GM12878 (cell line): ENCODE results near the gene CNIH1. TPM values are rescaled to one million over a fixed set of nuclear protein-coding genes. Genes with fewer than 3 reads are reported as not detected.
A peak's percentile ranks its signal among the peaks of the same experiment; 100 is the strongest.

Experiments used
- ATF3 ChIP-seq: IDR thresholded peaks from 2 replicates; pipeline ENCODE4 v1.6.1; 2011; ENCODE audit warnings: low read depth, mild to moderate bottlenecking, low read length, moderate library complexity, borderline replicate concordance; ENCODE audit errors: extremely low read depth
- BACH1 ChIP-seq: fragments of 450-650 bp; IDR thresholded peaks from 2 replicates; pipeline ENCODE4 v1.6.1; 2017; ENCODE audit warnings: mild to moderate bottlenecking, borderline replicate concordance
- CHD1 ChIP-seq: IDR thresholded peaks from 2 replicates; pipeline ENCODE4 v1.6.1; 2012; ENCODE audit warnings: low read depth, low read length, improper control_type of control experiment
- CREB1 ChIP-seq: IDR thresholded peaks from 2 replicates; pipeline ENCODE4 v1.6.1; 2012; ENCODE audit warnings: low read depth, mild to moderate bottlenecking, inconsistent platforms
- E4F1 ChIP-seq: fragments of 450-650 bp; IDR thresholded peaks from 2 replicates; pipeline ENCODE4 v1.6.1; 2018; ENCODE audit warnings: borderline replicate concordance, mild to moderate bottlenecking; ENCODE audit not compliant: partially characterized antibody
- FOXK2 ChIP-seq: fragments of 450-650 bp; IDR thresholded peaks from 2 replicates; pipeline ENCODE4 v1.6.1; 2017; ENCODE audit warnings: mild to moderate bottlenecking, moderate library complexity
- FOXM1 ChIP-seq: IDR thresholded peaks from 2 replicates; pipeline ENCODE4 v1.6.1; 2012; ENCODE audit warnings: low read depth, mild to moderate bottlenecking, inconsistent platforms, low read length, moderate library complexity
- HCFC1 ChIP-seq: fragments of 150-350 bp; IDR thresholded peaks from 2 replicates; pipeline ENCODE4 v1.6.1; 2014; ENCODE audit warnings: low read length
- HDGF ChIP-seq: fragments of 450-650 bp; IDR thresholded peaks from 2 replicates; pipeline ENCODE4 v1.6.1; 2016; ENCODE audit warnings: antibody characterized with exemption
- HSF1 ChIP-seq: fragments of 150-350 bp; IDR thresholded peaks from 2 replicates; pipeline ENCODE4 v1.6.1; 2014; ENCODE audit warnings: mild to moderate bottlenecking, low read depth, low read length
- JUNB ChIP-seq: IDR thresholded peaks from 2 replicates; pipeline ENCODE4 v1.6.1; 2016; ENCODE audit warnings: antibody characterized with exemption, mild to moderate bottlenecking
- KAT2A ChIP-seq: conservative IDR thresholded peaks from 2 replicates; pipeline ENCODE4 v1.6.1; 2011; ENCODE audit warnings: low read depth, low read length; ENCODE audit not compliant: control insufficient read depth
- MEF2A ChIP-seq: IDR thresholded peaks from 2 replicates; pipeline ENCODE4 v1.6.1; 2011; ENCODE audit warnings: low read depth, mild to moderate bottlenecking, low read length, moderate library complexity; ENCODE audit not compliant: insufficient read depth
- MEF2B ChIP-seq: fragments of 450-650 bp; IDR thresholded peaks from 2 replicates; pipeline ENCODE4 v1.6.1; 2018; ENCODE audit warnings: mild to moderate bottlenecking, moderate library complexity; ENCODE audit not compliant: partially characterized antibody, poor library complexity, severe bottlenecking
- MLLT1 ChIP-seq: fragments of 450-650 bp; IDR thresholded peaks from 2 replicates; pipeline ENCODE4 v1.6.1; 2016; ENCODE audit warnings: mild to moderate bottlenecking
- PAX5 ChIP-seq: IDR thresholded peaks from 2 replicates; pipeline ENCODE4 v1.6.1; 2011; ENCODE audit warnings: low read depth, low read length, borderline replicate concordance
- POLR2A ChIP-seq: IDR thresholded peaks from 2 replicates; pipeline ENCODE4 v1.6.1; 2011; ENCODE audit warnings: low read depth, mild to moderate bottlenecking, low read length
- POLR2AphosphoS2 ChIP-seq: IDR thresholded peaks from 2 replicates; pipeline ENCODE4 v1.6.1; 2011; ENCODE audit warnings: low read depth, mild to moderate bottlenecking, low read length, improper control_type of control experiment, moderate library complexity
- SIX5 ChIP-seq: IDR thresholded peaks from 2 replicates; pipeline ENCODE4 v1.6.1; 2011; ENCODE audit warnings: mild to moderate bottlenecking, low read depth, low read length, moderate library complexity; ENCODE audit not compliant: severe bottlenecking
- SMAD5 ChIP-seq: IDR thresholded peaks from 2 replicates; pipeline ENCODE4 v1.6.1; 2016; ENCODE audit warnings: antibody characterized with exemption, low read depth
- SMC3 ChIP-seq: IDR thresholded peaks from 2 replicates; pipeline ENCODE4 v1.6.1; 2011; ENCODE audit warnings: low read length, improper control_type of control experiment, borderline replicate concordance
- SPI1 ChIP-seq: IDR thresholded peaks from 2 replicates; pipeline ENCODE4 v1.6.1; 2011; ENCODE audit warnings: low read depth, mild to moderate bottlenecking, low read length, moderate library complexity, borderline replicate concordance; ENCODE audit not compliant: insufficient read depth
- SREBF2 ChIP-seq: IDR thresholded peaks from 2 replicates; pipeline ENCODE4 v1.6.1; 2012; ENCODE audit warnings: mild to moderate bottlenecking, low read length
- SUPT20H ChIP-seq: IDR thresholded peaks from 2 replicates; pipeline ENCODE4 v1.6.1; 2011; ENCODE audit warnings: low read depth, mild to moderate bottlenecking, low read length, moderate library complexity, borderline replicate concordance; ENCODE audit not compliant: control insufficient read depth
- USF1 ChIP-seq: IDR thresholded peaks from 2 replicates; pipeline ENCODE4 v1.6.1; 2011; ENCODE audit warnings: borderline replicate concordance, low read depth, mild to moderate bottlenecking, moderate library complexity, mixed read lengths, low read length; ENCODE audit not compliant: insufficient read depth; ENCODE audit errors: extremely low read length
- ZBED1 ChIP-seq: IDR thresholded peaks from 2 replicates; pipeline ENCODE4 v1.6.1; 2016; ENCODE audit warnings: borderline replicate concordance
- ZSCAN29 ChIP-seq: fragments of 450-650 bp; IDR thresholded peaks from 2 replicates; pipeline ENCODE4 v1.6.1; 2017; ENCODE audit warnings: mild to moderate bottlenecking, moderate library complexity
- ZZZ3 ChIP-seq: IDR thresholded peaks from 2 replicates; pipeline ENCODE4 v1.6.1; 2011; ENCODE audit warnings: low read depth; ENCODE audit not compliant: control insufficient read depth, insufficient read length
- polyA plus RNA-seq, 11 experiments: library from polyadenylated mRNA; depleted of rRNA in 4 of 11; unstranded in 6 of 11; stranded (reverse) in 5 of 11; fragments of >200 nt; fragmentation: Nextera tagmentation in 4 of 11; fragmentation: Illumina TruSeq in 1 of 11; extraction: Ambion mirVana in 4 of 11; extraction: Trizol in 1 of 11; gene quantifications; 1 replicate in 1 of 11; 2 replicates in 10 of 11; pipeline versions ENCODE4 v1.2.1 to v1.2.3, GENCODE V29; 2011 to 2016; ENCODE audit warnings: inconsistent platforms in 2 of 11, missing spikeins in 2 of 11, low read depth in 1 of 11
- total RNA-seq, 4 experiments: library from RNA; depleted of rRNA in 3 of 4; stranded (reverse); fragments of >200 nt in 3 of 4; fragmentation: Illumina TruSeq in 1 of 4; extraction: Trizol in 1 of 4; gene quantifications; 2 replicates each; pipeline versions ENCODE4 v1.2.1 to v1.2.3, GENCODE V29; 2013 to 2021

The CNIH1 gene
- total and polyA plus RNA-seq, 10 of the 15 experiments (the other 5 are each of a cell fraction or from before 2014, with no cell fraction given): 48.9 to 274 (median 110) TPM

GRCh38 chr14:54489318-54489683 lies 48.1 kb upstream of the CNIH1 start (continued):
- TF ChIP-seq CHD1 (no peak), POLR2A (no peak), HCFC1 (no peak), SREBF2 (no peak), ZZZ3 (peak; percentile 32), ATF3 (no peak), FOXK2 (no peak), MEF2A (no peak), SUPT20H (no peak), USF1 (no peak), ZSCAN29 (no peak), SIX5 (no peak), BACH1 (no peak), ZBED1 (no peak), POLR2AphosphoS2 (no peak), CREB1 (no peak), SPI1 (no peak), SMC3 (no peak), MLLT1 (peak; percentile 67; the same call in 1 of the 2 replicates), FOXM1 (no peak), JUNB (no peak), HDGF (peak; percentile 88), MEF2B (no peak), PAX5 (no peak), E4F1 (peak; percentile 15), SMAD5 (no peak), HSF1 (no peak), KAT2A (no peak)
